GM19395 (cell line): Measurements from ENCODE around the gene HNRNPDL.
"Not testable (repeated sequence)": the region's sequence is repeated elsewhere in the genome, so short reads cannot be mapped to it uniquely, and the experiment has no call there.

Source experiments
- ATAC-seq: cut with Tn5 transposase; IDR thresholded peaks from one replicate; pipeline ENCODE4 v1.9.1; 2021; ENCODE audit warnings: mild to moderate bottlenecking, moderate library complexity; ENCODE audit not compliant: unreplicated experiment

HNRNPDL gene

DNA sequence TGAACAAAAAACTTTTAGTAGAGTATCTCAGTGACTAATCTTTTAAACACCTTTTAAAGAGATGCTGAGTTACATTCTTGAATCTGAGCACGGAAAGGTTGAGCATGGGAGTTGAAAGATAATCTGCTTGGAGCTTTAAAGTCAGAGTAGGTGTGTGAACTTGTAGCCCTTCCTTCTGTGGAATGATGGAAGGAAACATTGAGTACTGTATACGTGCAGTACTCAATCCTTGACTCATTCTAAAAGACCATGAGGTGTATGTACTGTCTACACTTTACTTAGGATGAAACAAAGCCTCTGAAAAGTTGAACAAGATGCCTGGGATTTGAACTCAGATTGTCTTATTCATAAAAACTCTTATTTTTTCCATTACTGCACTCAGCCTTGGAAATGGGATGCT lies 3.5 kb upstream of the HNRNPDL start:
- ATAC-seq = no peak

DNA sequence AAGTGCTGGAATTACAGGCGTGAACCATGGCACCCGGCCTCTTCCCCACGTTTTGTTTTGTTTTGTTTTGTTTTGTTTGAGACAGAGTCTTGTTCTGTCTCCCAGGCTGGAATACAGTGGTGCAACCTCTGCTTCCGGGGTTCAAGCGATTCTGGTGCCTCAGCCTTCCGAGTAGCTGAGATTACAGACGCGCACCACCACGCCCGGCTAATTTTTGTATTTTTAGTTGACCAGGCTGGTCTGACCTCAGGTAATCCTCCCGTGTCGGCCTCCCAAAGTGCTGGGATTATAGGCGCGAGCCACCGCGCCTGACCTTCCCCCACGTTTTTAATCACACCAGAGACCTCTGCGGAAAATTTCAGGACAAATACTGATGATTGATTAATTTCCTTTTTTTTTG lies 2.3 kb upstream of the HNRNPDL start:
- ATAC-seq = no peak

DNA sequence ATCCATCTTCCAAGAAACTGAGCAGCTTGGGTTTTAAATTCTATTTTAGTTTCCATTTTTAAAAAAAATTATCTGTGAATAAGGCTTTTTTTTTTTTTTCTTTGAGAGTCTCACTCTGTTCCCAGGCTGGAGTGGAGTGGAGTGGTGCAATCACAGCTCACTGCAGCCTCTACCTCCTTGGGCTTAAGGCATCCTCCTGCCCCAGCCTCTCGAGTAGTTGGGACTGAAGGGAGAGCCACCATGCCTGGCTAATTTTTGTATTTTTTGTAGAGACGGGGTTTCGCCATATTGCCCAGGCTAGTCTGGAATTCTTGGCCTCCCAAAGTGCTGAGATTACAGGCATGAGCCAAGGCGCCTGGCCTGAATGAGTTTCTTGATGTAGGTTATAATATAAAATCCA lies 1.6 kb upstream of the HNRNPDL start:
- ATAC-seq = no peak

GRCh38 chr4:82430964-82431745 lies 893 bp upstream of the HNRNPDL start:
- peak; percentile 7 for ATAC-seq

DNA sequence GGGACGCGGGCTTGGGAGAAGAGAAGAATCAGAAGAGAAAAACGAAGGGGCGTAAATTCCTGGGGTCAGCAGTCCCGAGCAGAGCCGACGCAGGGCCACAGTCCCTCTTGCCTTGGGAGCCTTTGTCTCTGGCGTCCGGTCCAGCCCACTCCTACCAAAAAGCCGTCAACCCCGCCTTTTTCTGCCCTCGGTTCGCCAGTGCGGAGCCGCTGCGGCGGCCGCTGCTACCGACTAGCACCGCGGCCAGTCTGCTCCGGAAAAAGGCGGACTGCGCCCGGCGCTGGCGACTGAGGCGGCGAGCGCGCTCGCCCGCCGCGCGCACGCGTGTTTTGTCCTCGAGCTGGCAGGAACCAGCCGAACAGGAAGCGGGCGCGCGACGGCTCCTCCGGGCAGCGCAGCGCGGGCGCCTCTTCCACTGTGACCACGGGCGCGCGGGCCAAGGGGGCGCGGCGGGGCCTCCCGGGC lies 502 bp downstream of the HNRNPDL start:
- ATAC-seq = peak; percentile 7

- ATAC-seq = peak; percentile 48
Observed at GRCh38 chr4:82428969-82429727, 1.1 kb downstream of the HNRNPDL start.

DNA sequence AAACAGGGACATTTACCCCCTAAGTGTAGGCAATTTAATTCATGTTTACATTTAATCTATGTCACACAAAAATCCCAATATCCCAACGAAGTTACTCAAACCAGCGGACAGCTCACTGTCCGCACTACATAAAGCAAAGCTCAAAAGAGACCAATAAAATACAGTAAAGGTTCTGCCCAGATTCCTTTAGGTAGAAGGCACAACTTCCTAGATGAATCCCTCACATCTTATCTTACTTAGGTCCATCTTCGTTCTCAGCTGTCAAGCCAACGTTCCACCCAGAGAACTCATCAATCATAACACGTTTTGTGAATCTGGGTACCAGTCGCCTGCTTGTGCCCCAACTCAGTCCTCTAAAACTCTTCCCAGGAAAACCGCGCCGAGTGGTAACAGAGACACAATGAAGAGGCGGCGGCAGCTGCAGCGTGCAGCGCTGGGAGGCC lies 1.7 kb downstream of the HNRNPDL start:
- ATAC-seq = no peak

GRCh38 chr4:82425478-82425877 lies 4.8 kb downstream of the HNRNPDL start:
- no peak for ATAC-seq

- ATAC-seq = no peak
Observed at GRCh38 chr4:82423245-82424054, 6.8 kb downstream of the HNRNPDL start.

- ATAC-seq = no peak
Observed at GRCh38 chr4:82422616-82423015, 7.6 kb downstream of the HNRNPDL start.

- no peak for ATAC-seq
Observed at GRCh38 chr4:82421796-82422560, 8.3 kb downstream of the HNRNPDL start.

GRCh38 chr4:82419451-82419850 lies 10.8 kb downstream of the HNRNPDL start:
- no peak for ATAC-seq

GRCh38 chr4:82415922-82416365 lies 14.3 kb downstream of the HNRNPDL start:
- ATAC-seq = no peak

DNA sequence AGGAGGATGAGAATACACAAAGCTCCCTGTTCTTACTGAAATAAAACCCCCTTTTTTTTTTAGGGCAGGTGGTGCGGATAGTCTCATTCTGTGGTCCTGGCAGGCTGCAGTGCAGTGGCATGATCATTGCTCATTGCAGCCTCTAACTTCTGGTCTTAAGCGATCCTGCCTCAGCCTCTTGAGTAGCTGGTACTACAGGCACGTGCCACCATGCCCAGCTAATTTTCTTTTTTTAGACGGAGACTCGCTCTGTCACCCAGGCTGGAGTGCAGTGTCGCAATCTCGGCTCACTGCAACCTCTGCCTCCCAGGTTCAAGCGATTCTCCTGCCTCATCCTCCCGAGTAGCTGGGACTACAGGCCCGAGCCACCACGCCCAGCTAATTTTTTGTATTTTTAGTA lies 15.2 kb downstream of the HNRNPDL start:
- ATAC-seq = not testable (repeated sequence)

GRCh38 chr4:82403725-82404124 lies 26.5 kb downstream of the HNRNPDL start:
- ATAC-seq = no peak

GRCh38 chr4:82402196-82402775 lies 28.0 kb downstream of the HNRNPDL start:
- no peak for ATAC-seq

DNA sequence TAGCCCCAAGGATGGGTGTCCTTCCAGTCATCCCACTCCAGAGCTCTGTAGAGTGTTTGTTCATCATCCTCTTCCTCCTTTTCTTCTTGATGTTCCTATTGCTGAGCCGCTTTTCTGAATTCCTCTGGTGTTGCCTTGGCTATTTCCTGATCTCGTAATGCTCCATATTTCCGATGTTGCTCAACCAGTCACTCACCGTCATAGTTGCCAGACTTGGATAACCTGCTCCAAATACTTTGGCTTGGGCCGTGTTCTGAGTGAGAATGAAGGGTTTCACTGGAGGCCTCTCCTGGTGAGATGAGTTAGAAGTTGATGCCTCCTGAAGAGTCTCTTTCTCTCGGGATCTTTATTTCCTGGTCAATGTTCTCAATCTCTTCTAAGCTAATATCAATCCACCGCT lies 28.7 kb downstream of the HNRNPDL start:
- no peak for ATAC-seq

GRCh38 chr4:82398263-82398662 lies 32.0 kb downstream of the HNRNPDL start:
- no peak for ATAC-seq

GRCh38 chr4:82397527-82397926 lies 32.7 kb downstream of the HNRNPDL start:
- ATAC-seq = no peak

- ATAC-seq = no peak
Observed at GRCh38 chr4:82394896-82395295, 35.4 kb downstream of the HNRNPDL start.
